ENCODE data around the gene NIBAN1. TPM values are rescaled to one million over a fixed set of nuclear protein-coding genes. Genes with fewer than 3 reads are reported as not detected.
"Not testable (repeated sequence)": the region's sequence is repeated elsewhere in the genome, so short reads cannot be mapped to it uniquely, and the experiment has no call there.

NIBAN1 gene
- total and polyA plus RNA-seq, 4 donors = 4.1 to 35.0 (median 12.9) TPM

DNA sequence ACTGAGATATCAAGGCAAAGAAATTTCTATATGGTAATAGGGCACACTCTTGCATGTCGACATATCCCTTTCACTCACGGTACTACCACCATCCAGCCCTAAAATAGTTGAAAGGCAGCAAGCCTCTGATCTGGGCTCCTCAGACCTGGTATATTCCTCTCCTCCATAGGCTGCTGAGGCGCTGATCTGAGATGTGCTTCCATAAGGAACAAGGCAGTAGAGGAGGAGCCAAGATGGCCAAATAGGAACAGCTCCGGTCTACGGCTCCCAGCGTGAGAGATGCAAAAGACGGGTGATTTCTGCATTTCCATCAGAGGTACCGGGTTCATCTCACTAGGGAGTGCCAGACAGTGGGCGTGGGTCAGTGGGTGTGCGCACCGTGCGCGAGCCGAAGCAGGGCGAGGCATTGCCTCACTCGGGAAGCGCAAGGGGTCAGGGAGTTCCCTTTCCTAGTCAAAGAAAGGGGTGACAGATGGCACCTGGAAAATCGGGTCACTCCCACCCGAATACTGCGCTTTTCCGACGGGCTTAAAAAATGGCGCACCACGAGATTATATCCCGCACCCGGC is 27.1 kb upstream of the NIBAN1 start:
- not testable (repeated sequence) for DNase-seq (ENCODE audit: low read depth in 4 of 6, low spot score in 6 of 6); H3K27me3 ChIP-seq (ENCODE audit: control insufficient read depth, insufficient read depth, low read length); H3K36me3 ChIP-seq (ENCODE audit: control insufficient read depth, insufficient read depth, low read length); H3K4me3 ChIP-seq (ENCODE audit: low read depth, low read length); H3K9me3 ChIP-seq (ENCODE audit: control insufficient read depth, insufficient read depth, low read length); H3K4me1 ChIP-seq (ENCODE audit: control insufficient read depth, insufficient read depth, low read length); H3K27ac ChIP-seq (ENCODE audit: low read depth, low read length)
- 83% methylated on average over 4 of the region's 26 CpGs for WGBS (ENCODE audit: insufficient coverage)

DNA sequence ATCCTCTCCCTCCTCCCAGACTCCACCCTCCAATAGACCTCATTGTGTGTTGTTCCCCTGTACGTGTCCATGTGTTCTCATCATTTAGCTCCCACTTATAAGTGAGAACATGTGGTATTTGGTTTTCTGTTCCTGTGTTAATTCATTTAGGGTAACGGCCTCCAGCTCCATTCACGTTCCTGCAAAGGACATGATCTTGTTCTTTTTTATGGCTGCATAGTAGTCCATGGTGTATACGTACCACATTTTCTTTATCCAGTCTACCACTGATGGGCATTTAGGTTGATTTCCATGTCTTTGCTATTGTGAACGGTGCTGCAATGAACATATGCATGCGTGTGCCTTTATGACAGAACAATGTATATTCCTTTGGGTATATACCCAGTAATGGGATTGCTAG is 25.7 kb upstream of the NIBAN1 start:
- WGBS (ENCODE audit: insufficient coverage) = no CpG with 5 or more reads among the region's 6 CpGs
- H3K36me3 ChIP-seq (ENCODE audit: control insufficient read depth, insufficient read depth, low read length); DNase-seq (ENCODE audit: low read depth in 4 of 6, low spot score in 6 of 6); H3K27me3 ChIP-seq (ENCODE audit: control insufficient read depth, insufficient read depth, low read length); H3K4me1 ChIP-seq (ENCODE audit: control insufficient read depth, insufficient read depth, low read length); H3K27ac ChIP-seq (ENCODE audit: low read depth, low read length); H3K4me3 ChIP-seq (ENCODE audit: low read depth, low read length); H3K9me3 ChIP-seq (ENCODE audit: control insufficient read depth, insufficient read depth, low read length): not testable (repeated sequence)

DNA sequence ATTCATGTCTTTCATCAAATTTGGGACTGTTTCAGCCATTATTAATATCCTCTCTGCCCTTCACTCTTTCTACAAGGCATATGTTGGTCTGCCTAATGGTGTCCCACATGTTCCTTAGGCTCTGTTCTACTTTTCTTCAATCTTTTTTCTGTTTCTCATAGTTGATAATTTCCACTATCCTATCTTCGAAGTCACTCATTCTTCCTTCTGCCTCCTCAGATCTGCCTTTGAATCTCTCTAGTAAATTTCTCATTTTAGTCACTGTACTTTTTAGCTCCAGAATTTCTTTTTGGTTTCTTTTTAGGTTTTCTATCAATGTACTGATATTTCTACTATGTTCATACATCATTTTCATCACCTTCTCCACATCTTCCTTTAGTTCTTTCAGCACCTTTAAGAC is 20.0 kb upstream of the NIBAN1 start:
- Histone ChIP-seq H3K36me3 (ENCODE audit: control insufficient read depth, insufficient read depth, low read length) (no peaks in the 10 kb centered on the region), H3K27ac (ENCODE audit: low read depth, low read length) (no peak overlapping the region), H3K27me3 (ENCODE audit: control insufficient read depth, insufficient read depth, low read length) (no peaks in the 10 kb centered on the region), H3K4me3 (ENCODE audit: low read depth, low read length) (no peak overlapping the region), H3K9me3 (ENCODE audit: control insufficient read depth, insufficient read depth, low read length) (no peaks in the 10 kb centered on the region), H3K4me1 (ENCODE audit: control insufficient read depth, insufficient read depth, low read length) (no peaks in the 10 kb centered on the region)
- WGBS (ENCODE audit: insufficient coverage) = 100% methylated on average over 1 of the region's 1 CpG
- no peak for DNase-seq (ENCODE audit: low read depth in 4 of 6, low spot score in 6 of 6)

DNA sequence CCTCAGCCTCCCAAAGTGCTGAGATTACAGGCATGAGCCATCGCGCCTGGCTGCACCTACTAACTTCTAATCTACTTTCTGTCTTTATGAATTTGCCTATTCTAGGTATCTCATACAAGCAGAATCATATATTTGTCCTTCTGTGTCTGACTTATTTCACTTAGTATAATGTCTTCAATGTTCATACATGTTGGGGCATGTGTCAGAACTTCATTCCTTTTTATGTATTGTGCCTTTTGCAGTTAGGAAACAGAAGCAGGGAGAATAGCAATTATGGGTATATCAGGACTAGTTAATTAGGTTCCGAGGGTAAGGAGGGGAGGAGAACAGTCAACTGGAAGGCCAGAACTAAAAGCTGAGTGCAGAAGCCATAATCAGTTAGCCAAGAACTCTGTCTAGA is 18.0 kb upstream of the NIBAN1 start:
- Histone ChIP-seq H3K4me1 (ENCODE audit: control insufficient read depth, insufficient read depth, low read length) (no peaks in the 10 kb centered on the region), H3K4me3 (ENCODE audit: low read depth, low read length) (no peak overlapping the region), H3K9me3 (ENCODE audit: control insufficient read depth, insufficient read depth, low read length) (no peaks in the 10 kb centered on the region), H3K27me3 (ENCODE audit: control insufficient read depth, insufficient read depth, low read length) (no peaks in the 10 kb centered on the region), H3K27ac (ENCODE audit: low read depth, low read length) (no peak overlapping the region), H3K36me3 (ENCODE audit: control insufficient read depth, insufficient read depth, low read length) (no peaks in the 10 kb centered on the region)
- WGBS (ENCODE audit: insufficient coverage) = 90% methylated on average over 1 of the region's 3 CpGs
- no peak for DNase-seq (ENCODE audit: low read depth in 4 of 6, low spot score in 6 of 6)

DNA sequence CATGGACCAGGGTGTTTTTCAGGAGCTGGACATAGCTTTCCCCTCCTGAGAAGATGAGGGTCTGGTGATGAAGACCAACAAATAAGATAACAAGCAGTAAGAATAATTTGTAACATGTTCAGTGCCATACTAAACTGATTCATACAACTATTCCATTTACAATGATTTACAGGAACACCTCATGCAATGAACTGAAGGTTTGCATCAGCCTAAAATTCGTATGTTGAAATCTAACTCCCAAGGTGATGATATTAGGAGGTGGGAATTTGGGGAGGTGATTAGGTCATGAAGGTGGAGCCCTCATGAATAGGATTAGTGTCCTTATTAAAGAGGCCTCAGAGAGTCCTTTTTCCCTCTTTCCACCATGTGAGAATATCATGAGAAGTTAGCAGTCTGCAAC is 15.9 kb upstream of the NIBAN1 start:
- no peak for DNase-seq (ENCODE audit: low read depth in 4 of 6, low spot score in 6 of 6)
- no CpG with 5 or more reads among the region's 1 CpG for WGBS (ENCODE audit: insufficient coverage)
- Histone ChIP-seq H3K4me1 (ENCODE audit: control insufficient read depth, insufficient read depth, low read length) (no peaks in the 10 kb centered on the region), H3K36me3 (ENCODE audit: control insufficient read depth, insufficient read depth, low read length) (no peaks in the 10 kb centered on the region), H3K9me3 (ENCODE audit: control insufficient read depth, insufficient read depth, low read length) (no peaks in the 10 kb centered on the region), H3K27ac (ENCODE audit: low read depth, low read length) (no peak overlapping the region), H3K27me3 (ENCODE audit: control insufficient read depth, insufficient read depth, low read length) (no peaks in the 10 kb centered on the region), H3K4me3 (ENCODE audit: low read depth, low read length) (no peak overlapping the region)

DNA sequence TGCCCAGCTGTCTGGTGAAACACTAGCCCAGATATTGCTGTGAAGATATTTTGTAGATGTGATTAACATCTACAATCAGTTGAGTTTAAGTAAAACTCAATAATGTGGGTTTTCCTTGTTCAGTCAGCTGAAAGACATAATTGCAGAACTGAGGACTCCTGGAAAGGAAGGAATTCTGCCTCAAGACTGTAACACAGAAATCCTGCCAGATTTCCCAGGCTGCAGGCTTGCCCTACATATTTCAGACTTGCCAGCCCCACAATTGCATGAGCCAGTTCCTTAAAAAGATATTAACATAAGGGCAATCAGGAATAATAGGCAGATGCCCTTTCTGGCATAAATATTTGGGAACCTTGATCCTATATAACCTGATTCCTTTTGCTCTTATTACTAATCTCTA is 14.2 kb upstream of the NIBAN1 start:
- DNase-seq (ENCODE audit: low read depth in 4 of 6, low spot score in 6 of 6) = peak in 1 of 6 donors; percentile 67
- Histone ChIP-seq H3K9me3 (ENCODE audit: control insufficient read depth, insufficient read depth, low read length) (no peaks in the 10 kb centered on the region), H3K27ac (ENCODE audit: low read depth, low read length) (no peak overlapping the region), H3K4me3 (ENCODE audit: low read depth, low read length) (no peak overlapping the region), H3K27me3 (ENCODE audit: control insufficient read depth, insufficient read depth, low read length) (no peaks in the 10 kb centered on the region), H3K36me3 (ENCODE audit: control insufficient read depth, insufficient read depth, low read length) (no peaks in the 10 kb centered on the region), H3K4me1 (ENCODE audit: control insufficient read depth, insufficient read depth, low read length) (no peaks in the 10 kb centered on the region)

DNA sequence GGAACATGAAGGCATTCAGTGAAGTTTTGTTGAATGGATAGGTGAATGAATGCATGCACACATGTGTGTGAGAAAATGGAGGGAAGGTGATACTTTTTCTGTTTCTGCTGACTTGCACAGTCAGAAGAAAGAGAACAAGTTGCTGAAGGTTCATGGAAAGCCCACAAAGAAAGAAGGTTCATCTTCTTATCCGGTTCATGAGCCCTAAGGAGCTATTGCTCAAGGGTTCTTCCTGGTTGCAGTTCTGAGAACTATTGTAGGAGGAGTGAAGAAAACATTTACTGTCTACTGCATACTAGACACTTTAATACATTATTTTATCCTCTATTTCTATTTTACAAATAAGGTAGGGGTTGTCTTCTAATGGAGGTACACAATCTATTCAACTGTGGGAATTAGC is 13.4 kb upstream of the NIBAN1 start:
- no peak for DNase-seq (ENCODE audit: low read depth in 4 of 6, low spot score in 6 of 6)

DNA sequence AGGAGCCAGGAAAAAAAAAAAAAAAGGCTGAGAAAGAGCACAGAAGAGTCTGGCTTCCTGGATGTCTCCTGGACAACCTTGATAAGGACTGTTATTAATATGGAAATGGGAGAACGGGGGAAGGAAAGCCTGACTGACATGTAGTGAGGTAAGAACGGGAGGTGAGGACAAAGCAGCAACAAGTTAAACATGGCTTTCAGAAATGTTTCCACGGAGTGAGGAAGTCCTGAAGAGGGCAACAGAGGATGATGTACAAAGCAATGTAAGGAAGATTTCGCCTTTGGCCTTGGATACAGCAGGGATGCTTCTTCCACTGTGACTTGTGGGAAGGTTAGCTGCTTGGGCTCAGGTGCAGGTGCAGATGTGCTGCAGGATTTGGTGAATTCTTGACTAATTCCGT is 11.9 kb upstream of the NIBAN1 start:
- Histone ChIP-seq H3K9me3 (ENCODE audit: control insufficient read depth, insufficient read depth, low read length) (no peaks in the 10 kb centered on the region), H3K27ac (ENCODE audit: low read depth, low read length) (no peak overlapping the region), H3K27me3 (ENCODE audit: control insufficient read depth, insufficient read depth, low read length) (no peaks in the 10 kb centered on the region), H3K36me3 (ENCODE audit: control insufficient read depth, insufficient read depth, low read length) (no peaks in the 10 kb centered on the region), H3K4me3 (ENCODE audit: low read depth, low read length) (no peak overlapping the region), H3K4me1 (ENCODE audit: control insufficient read depth, insufficient read depth, low read length) (no peaks in the 10 kb centered on the region)
- no peak for DNase-seq (ENCODE audit: low read depth in 4 of 6, low spot score in 6 of 6)
- 43% methylated on average over 4 of the region's 5 CpGs for WGBS (ENCODE audit: insufficient coverage)

More for the DNA sequence above, 13.4 kb upstream of the NIBAN1 start:
- H3K4me3 ChIP-seq (ENCODE audit: low read depth, low read length) = no peak overlapping the region
- H3K36me3 ChIP-seq (ENCODE audit: control insufficient read depth, insufficient read depth, low read length) = no peaks in the 10 kb centered on the region
- H3K27ac ChIP-seq (ENCODE audit: low read depth, low read length) = no peak overlapping the region
- no peaks in the 10 kb centered on the region for H3K9me3 ChIP-seq (ENCODE audit: control insufficient read depth, insufficient read depth, low read length)
- no CpG with 5 or more reads among the region's 1 CpG for WGBS (ENCODE audit: insufficient coverage)
- no peaks in the 10 kb centered on the region for H3K4me1 ChIP-seq (ENCODE audit: control insufficient read depth, insufficient read depth, low read length)
- H3K27me3 ChIP-seq (ENCODE audit: control insufficient read depth, insufficient read depth, low read length) = no peaks in the 10 kb centered on the region

DNA sequence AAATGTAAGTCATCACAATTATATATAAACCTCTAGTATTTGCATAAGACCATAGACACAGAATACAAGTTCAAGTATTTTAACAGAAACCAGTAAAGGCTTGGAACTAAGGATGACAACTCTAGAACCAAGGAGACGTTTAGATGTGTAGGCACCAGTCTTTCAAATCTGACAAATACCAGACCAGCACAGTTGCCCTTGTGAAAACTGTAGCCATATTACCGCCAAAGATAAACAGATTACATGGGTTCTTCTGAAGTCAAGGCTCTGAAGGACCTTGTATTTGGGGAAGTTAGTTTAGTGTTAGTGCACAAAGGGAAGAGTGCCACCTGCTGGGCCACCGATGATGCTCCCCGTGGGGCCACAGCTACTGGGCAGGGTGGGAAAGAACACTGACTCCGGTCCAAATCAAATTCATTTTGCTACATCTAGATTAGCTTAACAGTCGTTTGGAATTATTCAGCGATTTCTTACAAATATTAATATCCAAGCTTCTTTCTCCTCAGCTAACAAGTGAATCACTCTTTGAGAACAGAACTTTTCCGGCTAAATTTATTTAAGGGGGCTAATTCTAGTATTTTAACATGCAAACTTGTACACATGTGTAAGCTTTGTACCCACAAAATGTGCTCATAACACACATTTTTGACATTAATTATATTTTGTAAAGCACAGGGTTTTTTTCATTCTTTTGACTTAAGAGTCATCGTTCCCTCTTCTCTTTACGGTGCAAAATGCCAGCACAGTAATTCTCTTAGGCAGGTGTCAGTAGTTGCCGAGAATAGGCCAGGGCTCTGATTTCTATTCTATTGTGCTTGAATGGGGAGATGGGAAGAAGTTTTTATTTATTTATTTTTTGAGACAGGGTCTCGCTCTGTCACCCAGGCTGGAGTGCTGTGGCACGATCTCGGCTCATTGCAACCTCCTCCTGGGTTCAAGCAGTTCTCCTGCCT is 8.0 kb upstream of the NIBAN1 start:
- no peaks in the 10 kb centered on the region for H3K9me3 ChIP-seq (ENCODE audit: control insufficient read depth, insufficient read depth, low read length)
- 33% methylated on average over 3 of the region's 14 CpGs for WGBS (ENCODE audit: insufficient coverage)
- H3K4me1 ChIP-seq (ENCODE audit: control insufficient read depth, insufficient read depth, low read length) = no peaks in the 10 kb centered on the region
- H3K27me3 ChIP-seq (ENCODE audit: control insufficient read depth, insufficient read depth, low read length) = no peaks in the 10 kb centered on the region
- no peak overlapping the region for H3K4me3 ChIP-seq (ENCODE audit: low read depth, low read length)
- H3K27ac ChIP-seq (ENCODE audit: low read depth, low read length) = no peak overlapping the region
- DNase-seq (ENCODE audit: low read depth in 4 of 6, low spot score in 6 of 6) = peak in 2 of 6 donors; percentile 35 to 52
- no peaks in the 10 kb centered on the region for H3K36me3 ChIP-seq (ENCODE audit: control insufficient read depth, insufficient read depth, low read length)

DNA sequence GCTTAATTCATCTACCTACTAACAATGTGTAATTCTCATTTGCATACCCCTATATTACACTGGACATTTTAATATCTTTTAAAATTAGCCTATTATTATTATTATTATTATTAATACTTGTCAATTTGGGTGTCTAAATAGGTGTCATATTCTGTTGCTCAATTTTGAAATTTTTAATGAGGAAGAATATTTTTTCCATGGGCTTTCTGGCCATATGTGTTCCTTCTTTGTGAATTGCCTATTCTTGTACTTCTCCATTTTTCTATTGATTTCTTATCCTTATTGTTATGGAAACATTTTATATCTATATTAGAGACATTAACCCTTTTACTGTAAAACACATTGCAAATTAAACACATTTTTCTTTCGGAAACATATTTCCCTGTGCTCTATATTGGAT is 6.4 kb upstream of the NIBAN1 start:
- Histone ChIP-seq H3K27ac (ENCODE audit: low read depth, low read length) (no peak overlapping the region), H3K36me3 (ENCODE audit: control insufficient read depth, insufficient read depth, low read length) (no peaks in the 10 kb centered on the region), H3K4me1 (ENCODE audit: control insufficient read depth, insufficient read depth, low read length) (no peaks in the 10 kb centered on the region), H3K9me3 (ENCODE audit: control insufficient read depth, insufficient read depth, low read length) (no peaks in the 10 kb centered on the region), H3K4me3 (ENCODE audit: low read depth, low read length) (no peak overlapping the region), H3K27me3 (ENCODE audit: control insufficient read depth, insufficient read depth, low read length) (peaks cover 1% of the 10 kb centered on the region)
- no peak for DNase-seq (ENCODE audit: low read depth in 4 of 6, low spot score in 6 of 6)
- no CpG with 5 or more reads among the region's 1 CpG for WGBS (ENCODE audit: insufficient coverage)
